Endodermal cell (in vitro differentiated cells): Measurements from ENCODE around the gene MCAM. TPM values are rescaled to one million over a fixed set of nuclear protein-coding genes. Genes with fewer than 3 reads are reported as not detected.

Experiments used
- DNase-seq: peaks from one replicate; pipeline ENCODE4 v3.0.0-alpha.2; 2017
- H3K27ac ChIP-seq: 2 replicates; pipeline ENCODE4 v1.5.1; 2013; ENCODE audit warnings: mild to moderate bottlenecking, low read depth, low read length, moderate library complexity
- H3K27me3 ChIP-seq: 2 replicates; pipeline ENCODE4 v1.6.1; 2013; ENCODE audit warnings: mild to moderate bottlenecking, low read length, moderate library complexity; ENCODE audit not compliant: insufficient read depth, control insufficient read depth, poor library complexity, severe bottlenecking
- H3K36me3 ChIP-seq: 2 replicates; pipeline ENCODE4 v1.7.0; 2013; ENCODE audit warnings: mild to moderate bottlenecking, low read length, moderate library complexity; ENCODE audit not compliant: control insufficient read depth, insufficient read depth
- H3K4me1 ChIP-seq: one replicate; pipeline ENCODE4 v1.7.0; 2013; ENCODE audit warnings: low read length; ENCODE audit not compliant: control insufficient read depth, insufficient read depth
- H3K4me3 ChIP-seq: 2 replicates; pipeline ENCODE4 v1.5.1; 2013; ENCODE audit warnings: mild to moderate bottlenecking, low read length, moderate library complexity
- H3K9ac ChIP-seq: 2 replicates; pipeline ENCODE4 v1.6.1; 2013; ENCODE audit warnings: mild to moderate bottlenecking, low read length, moderate library complexity; ENCODE audit not compliant: poor library complexity, severe bottlenecking; ENCODE audit errors: extremely low read depth
- H3K9me3 ChIP-seq: 2 replicates; pipeline ENCODE4 v1.6.1; 2013; ENCODE audit warnings: mild to moderate bottlenecking, low read length, moderate library complexity; ENCODE audit not compliant: control insufficient read depth
- H3K27ac Mint-ChIP-seq: 2 replicates; pipeline ENCODE4 v1.8.0; 2020; ENCODE audit warnings: mixed read lengths
- H3K27me3 Mint-ChIP-seq: 2 replicates; pipeline ENCODE4 v1.8.0; 2021; ENCODE audit warnings: mild to moderate bottlenecking, mixed read lengths; ENCODE audit not compliant: insufficient read depth
- H3K36me3 Mint-ChIP-seq: 2 replicates; pipeline ENCODE4 v1.8.0; 2020; ENCODE audit warnings: low read depth, mixed read lengths
- H3K4me1 Mint-ChIP-seq: 2 replicates; pipeline ENCODE4 v1.8.0; 2020; ENCODE audit warnings: mixed read lengths
- H3K4me3 Mint-ChIP-seq: 2 replicates; pipeline ENCODE4 v1.8.0; 2020; ENCODE audit warnings: mild to moderate bottlenecking, moderate library complexity, mixed read lengths
- H3K9me3 Mint-ChIP-seq: 2 replicates; pipeline ENCODE4 v1.8.0; 2020; ENCODE audit warnings: mild to moderate bottlenecking, mixed read lengths
- CTCF ChIP-seq: fragments of 200-600 bp; sonication (generic); conservative IDR thresholded peaks from 2 replicates; pipeline ENCODE4 v1.5.0; 2021; ENCODE audit warnings: antibody characterized with exemption, mild to moderate bottlenecking
- WGBS, 2 experiments: methylation state at CpG; one replicate each; pipeline versions ENCODE4 v1.1.5 to v1.1.7; 2013; ENCODE audit warnings: missing lambda C conversion rate in 2 of 2, mixed read lengths in 1 of 2; ENCODE audit not compliant: insufficient coverage in 1 of 2, insufficient read length in 1 of 2; 5-methylcytosine and 5-hydroxymethylcytosine counted together
- total RNA-seq, 2 donors: library from RNA; stranded (reverse); fragmentation: NEBNext Ultra II Directional in 1 of 2; extraction: Animal tissue kit (Norgen Biotek cat#: 25700) in 1 of 2; gene quantifications; 2 replicates in 1 of 2; 3 replicates in 1 of 2; pipeline ENCODE4 v1.2.1, GENCODE V29; 2021

The MCAM gene
- total RNA-seq, 2 donors from 2014 or later, result 21.9 to 28.3 TPM

- Histone ChIP-seq H3K4me3 (no peak overlapping the region), H3K27ac (no peak overlapping the region), H3K4me1 (no peaks in the 10 kb centered on the region), H3K36me3 (no peaks in the 10 kb centered on the region), H3K9me3 (no peaks in the 10 kb centered on the region), H3K27me3 (peaks cover 33% of the 10 kb centered on the region), H3K9ac (no peak overlapping the region)
- DNase-seq, result peak; percentile 43
- Mint-ChIP-seq H3K27me3 (peaks cover 69% of the 10 kb centered on the region), H3K27ac (no peak overlapping the region), H3K9me3 (peaks cover 1% of the 10 kb centered on the region), H3K36me3 (no peaks in the 10 kb centered on the region), H3K4me3 (no peak overlapping the region), H3K4me1 (peaks cover 3% of the 10 kb centered on the region)
- no peak for TF ChIP-seq CTCF
- WGBS, 2 experiments, result 82 to 90% methylated on average over 5 to 16 of the region's 16 CpGs
Observed at GRCh38 chr11:119347940-119348605, 31.1 kb upstream of the MCAM start.

DNA sequence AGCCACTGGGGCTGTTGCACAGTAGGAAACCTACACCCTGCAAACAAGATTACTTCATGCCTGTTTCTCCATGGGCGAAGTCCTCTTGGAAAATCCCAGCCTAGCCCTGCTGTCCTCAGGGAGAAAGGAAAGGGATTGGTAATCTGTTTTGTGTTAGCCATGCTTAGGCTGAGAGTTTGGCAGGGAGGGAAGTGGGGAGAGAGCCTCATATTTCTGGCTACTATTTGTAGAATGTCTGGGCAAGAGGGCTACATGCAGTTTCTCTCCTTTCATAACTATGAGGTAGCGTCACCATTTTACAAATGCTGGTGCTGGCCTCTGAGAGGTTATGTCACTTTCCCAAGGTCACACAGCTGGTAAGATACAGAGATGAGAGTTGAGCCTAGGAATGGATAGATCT lies 30.3 kb upstream of the MCAM start:
- TF ChIP-seq CTCF, result no peak
- H3K36me3 Mint-ChIP-seq, result no peaks in the 10 kb centered on the region
- H3K27me3 ChIP-seq, result peaks cover 42% of the 10 kb centered on the region
- H3K9ac ChIP-seq, result no peak overlapping the region
- no peaks in the 10 kb centered on the region for H3K9me3 ChIP-seq
- no peaks in the 10 kb centered on the region for H3K4me1 ChIP-seq
- peaks cover 1% of the 10 kb centered on the region for H3K9me3 Mint-ChIP-seq
- no peak overlapping the region for H3K4me3 Mint-ChIP-seq
- no peaks in the 10 kb centered on the region for H3K36me3 ChIP-seq
- H3K4me1 Mint-ChIP-seq, result no peaks in the 10 kb centered on the region
- no peak overlapping the region for H3K27ac ChIP-seq
- H3K4me3 ChIP-seq, result no peak overlapping the region
- DNase-seq, result no peak
- no peak overlapping the region for H3K27ac Mint-ChIP-seq
- H3K27me3 Mint-ChIP-seq, result peaks cover 73% of the 10 kb centered on the region
- WGBS, 2 experiments, result 83 to 84% methylated on average over 1 to 2 of the region's 2 CpGs

DNA sequence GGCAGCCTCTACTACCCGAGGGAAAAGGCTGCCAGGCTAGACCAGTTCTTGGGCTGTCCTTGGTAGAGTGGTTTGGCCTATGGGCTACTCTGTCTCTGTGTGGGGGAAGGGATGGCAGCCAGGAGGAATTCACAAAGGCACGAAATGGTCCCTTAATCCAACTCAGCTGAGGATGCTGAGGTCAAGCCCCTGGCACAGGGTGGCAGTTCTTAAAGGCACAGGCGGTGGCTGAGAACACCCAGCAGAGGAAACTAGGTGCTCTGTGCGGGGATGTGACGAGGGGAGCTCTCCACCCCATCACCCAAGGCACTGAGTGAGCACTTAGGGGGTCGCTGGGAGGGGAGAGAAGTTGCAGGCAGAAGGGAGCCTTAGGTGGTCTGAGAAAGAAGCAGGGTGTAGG lies 29.7 kb upstream of the MCAM start, which contains the start of gene MFRP:
MFRP (minus strand) TSS at position 101 of the 400 bp plus-strand sequence. CDS start 192 bp downstream, outside the sequence.
- H3K36me3 Mint-ChIP-seq, result no peaks in the 10 kb centered on the region
- no peak for DNase-seq
- Histone ChIP-seq H3K36me3 (no peaks in the 10 kb centered on the region), H3K4me3 (no peak within 1 kb of the TSS), H3K4me1 (no peaks in the 10 kb centered on the region), H3K27me3 (peaks cover 48% of the 10 kb centered on the region), H3K9me3 (no peaks in the 10 kb centered on the region), H3K27ac (no peak within 1 kb of the TSS), H3K9ac (no peak within 1 kb of the TSS)
- H3K4me3 Mint-ChIP-seq, result no peak within 1 kb of the TSS
- H3K27ac Mint-ChIP-seq, result no peak within 1 kb of the TSS
- WGBS, 2 experiments, result 79 to 83% methylated on average over 1 to 6 of the region's 6 CpGs
- H3K9me3 Mint-ChIP-seq, result peaks cover 1% of the 10 kb centered on the region
- no peak for TF ChIP-seq CTCF
- H3K27me3 Mint-ChIP-seq, result peaks cover 73% of the 10 kb centered on the region
- no peaks in the 10 kb centered on the region for H3K4me1 Mint-ChIP-seq
